Mesothelial cell of epicardium (in vitro differentiated cells): ENCODE results near the gene PLK3. TPM values are rescaled to one million over a fixed set of nuclear protein-coding genes. Genes with fewer than 3 reads are reported as not detected.
A peak's percentile ranks its signal among the peaks of the same experiment; 100 is the strongest.
"Not testable (repeated sequence)": the region's sequence is repeated elsewhere in the genome, so short reads cannot be mapped to it uniquely, and the experiment has no call there.

Source experiments
- DNase-seq, 2 experiments: peaks; one replicate each; pipeline ENCODE4 v3.0.0; 2021; ENCODE audit warnings: low spot score in 2 of 2; ENCODE audit not compliant: unreplicated experiment in 2 of 2
- H3K27ac Mint-ChIP-seq: 2 replicates; pipeline ENCODE4 v1.8.0; 2021; ENCODE audit warnings: mixed read lengths
- H3K27me3 Mint-ChIP-seq: 2 replicates; pipeline ENCODE4 v1.8.0; 2021; ENCODE audit warnings: low read depth, mixed read lengths
- H3K36me3 Mint-ChIP-seq: 2 replicates; pipeline ENCODE4 v1.8.0; 2021; ENCODE audit warnings: mixed read lengths
- H3K4me1 Mint-ChIP-seq: 2 replicates; pipeline ENCODE4 v1.8.0; 2021; ENCODE audit warnings: mixed read lengths
- H3K4me3 Mint-ChIP-seq: 2 replicates; pipeline ENCODE4 v1.8.0; 2021; ENCODE audit warnings: mild to moderate bottlenecking, moderate library complexity, mixed read lengths
- H3K9me3 Mint-ChIP-seq: 2 replicates; pipeline ENCODE4 v1.8.0; 2021; ENCODE audit warnings: mixed read lengths
- CTCF ChIP-seq: fragments of 200-600 bp; sonication (generic); IDR thresholded peaks from one replicate; pipeline ENCODE4 v1.5.0; 2021; ENCODE audit warnings: antibody characterized with exemption; ENCODE audit not compliant: unreplicated experiment
- total RNA-seq: library from RNA; stranded (reverse); gene quantifications from 3 replicates; pipeline ENCODE4 v1.2.1, GENCODE V29; 2021

The PLK3 gene
- total RNA-seq, 1 donor from 2014 or later = 27.5 TPM

GRCh38 chr1:44807364-44808062 is 7.3 kb downstream of the PLK3 start:
- DNase-seq = peak; percentile 54 to 76
- H3K4me3 Mint-ChIP-seq = peak overlapping the region; percentile 38
- peaks cover 45% of the 10 kb centered on the region for H3K4me1 Mint-ChIP-seq
- H3K27ac Mint-ChIP-seq = peak overlapping the region; percentile 99
- no peaks in the 10 kb centered on the region for H3K9me3 Mint-ChIP-seq
- TF ChIP-seq CTCF = no peak
- H3K27me3 Mint-ChIP-seq = no peaks in the 10 kb centered on the region
- peaks cover 18% of the 10 kb centered on the region for H3K36me3 Mint-ChIP-seq

GRCh38 chr1:44808063-44808937 is 8.1 kb downstream of the PLK3 start, which contains the start of gene BTBD19:
Gene BTBD19 (plus strand): TSS chr1:44808523. CDS start chr1:44808821, 298 bp downstream.
- peak within 1 kb of the TSS; percentile 63 for H3K4me3 Mint-ChIP-seq
- peak within 1 kb of the TSS; percentile 99 for H3K27ac Mint-ChIP-seq
- no peaks in the 10 kb centered on the region for H3K27me3 Mint-ChIP-seq
- TF ChIP-seq CTCF = no peak
- H3K36me3 Mint-ChIP-seq = peaks cover 11% of the 10 kb centered on the region
- peaks cover 45% of the 10 kb centered on the region for H3K4me1 Mint-ChIP-seq
- no peaks in the 10 kb centered on the region for H3K9me3 Mint-ChIP-seq
- DNase-seq = peak; percentile 72 to 86

- no peak for TF ChIP-seq CTCF
- Mint-ChIP-seq H3K27me3 (no peaks in the 10 kb centered on the region), H3K36me3 (peaks cover 10% of the 10 kb centered on the region), H3K27ac (peak overlapping the region; percentile 99), H3K4me1 (peaks cover 45% of the 10 kb centered on the region), H3K4me3 (peak overlapping the region; percentile 63), H3K9me3 (no peaks in the 10 kb centered on the region)
- DNase-seq = no peak
Measured at GRCh38 chr1:44808938-44809917, 9.1 kb downstream of the PLK3 start.

GRCh38 chr1:44810101-44810761 is 10.1 kb downstream of the PLK3 start:
- peak overlapping the region; percentile 64 for H3K27ac Mint-ChIP-seq
- peaks cover 51% of the 10 kb centered on the region for H3K4me1 Mint-ChIP-seq
- H3K9me3 Mint-ChIP-seq = no peaks in the 10 kb centered on the region
- no peak for TF ChIP-seq CTCF
- no peak for DNase-seq
- H3K36me3 Mint-ChIP-seq = peaks cover 13% of the 10 kb centered on the region
- no peak overlapping the region for H3K4me3 Mint-ChIP-seq
- H3K27me3 Mint-ChIP-seq = no peaks in the 10 kb centered on the region

GRCh38 chr1:44810762-44811105 is 10.6 kb downstream of the PLK3 start:
- DNase-seq, H3K4me3 Mint-ChIP-seq, H3K27me3 Mint-ChIP-seq, H3K9me3 Mint-ChIP-seq: not testable (repeated sequence)
- peaks cover 52% of the 10 kb centered on the region for H3K4me1 Mint-ChIP-seq
- H3K36me3 Mint-ChIP-seq = peaks cover 15% of the 10 kb centered on the region
- peak overlapping the region; percentile 64 for H3K27ac Mint-ChIP-seq
